ENCODE results near the gene CD27.
"Not testable (repeated sequence)": the region's sequence is repeated elsewhere in the genome, so short reads cannot be mapped to it uniquely, and the experiment has no call there.

The CD27 gene

GRCh38 chr12:6493497-6494257, 48.9 kb downstream of the CD27 start, which contains the start of gene NCAPD2:
TSS of gene NCAPD2 (plus strand) at chr12:6494102. CDS start at chr12:6495099, 997 bp downstream.
- TF ChIP-seq CTCF (IDR thresholded peaks at IDR 0.05; ENCODE audit: insufficient read depth, low read depth, low read length, missing control alignments), result no peak
- peak; percentile 98 for DNase-seq (ENCODE audit: low read depth)
- H3K4me3 ChIP-seq (ENCODE audit: low read depth, low read length), result peak within 1 kb of the TSS; percentile 90

GRCh38 chr12:6494258-6494743, 49.5 kb downstream of the CD27 start:
- peak overlapping the region; percentile 89 for H3K4me3 ChIP-seq (ENCODE audit: low read depth, low read length)
- no peak for TF ChIP-seq CTCF (IDR thresholded peaks at IDR 0.05; ENCODE audit: insufficient read depth, low read depth, low read length, missing control alignments)
- DNase-seq (ENCODE audit: low read depth), result no peak

GRCh38 chr12:6494968-6495367, 50.2 kb downstream of the CD27 start:
- no peak for TF ChIP-seq CTCF (IDR thresholded peaks at IDR 0.05; ENCODE audit: insufficient read depth, low read depth, low read length, missing control alignments)
- no peak for DNase-seq (ENCODE audit: low read depth)
- peak overlapping the region; percentile 89 for H3K4me3 ChIP-seq (ENCODE audit: low read depth, low read length)

GRCh38 chr12:6497291-6497690, 52.5 kb downstream of the CD27 start:
- DNase-seq (ENCODE audit: low read depth); H3K4me3 ChIP-seq (ENCODE audit: low read depth, low read length): not testable (repeated sequence)

- TF ChIP-seq CTCF (IDR thresholded peaks at IDR 0.05; ENCODE audit: insufficient read depth, low read depth, low read length, missing control alignments), result no peak
- H3K4me3 ChIP-seq (ENCODE audit: low read depth, low read length), result no peak overlapping the region
- no peak for DNase-seq (ENCODE audit: low read depth)
These were observed 55.7 kb downstream of the CD27 start for GRCh38 chr12:6500466-6500865.

All from GM12865 (cell line).